OCI-LY1 (cell line): ENCODE data around the gene HEMGN.

Source experiments
- CTCF ChIP-seq: fragments of 200-600 bp; sonication (generic), shearing (Covaris generic); IDR thresholded peaks from 2 replicates; pipeline ENCODE4 v1.5.1; 2017; ENCODE audit warnings: mild to moderate bottlenecking, antibody characterized with exemption, low read length, moderate library complexity, mixed read lengths
- EZH2 ChIP-seq: fragments of 200-600 bp; sonication (generic), shearing (Covaris generic); IDR thresholded peaks from 2 replicates; pipeline ENCODE4 v1.8.0; 2017; ENCODE audit warnings: borderline replicate concordance, mixed run types, mild to moderate bottlenecking, antibody characterized with exemption, low read length, moderate library complexity, mixed read lengths

- no peak for TF ChIP-seq CTCF
- no peak for TF ChIP-seq EZH2
These were observed 29.3 kb downstream of the HEMGN start for GRCh38 chr9:97908705-97909104.
